Smooth muscle cell (in vitro differentiated cells): ENCODE measurements around the gene SV2C. TPM values are rescaled to one million over a fixed set of nuclear protein-coding genes. Genes with fewer than 3 reads are reported as not detected.

Experiments used
- DNase-seq: peaks from one replicate; lab custom pipeline; 2025; ENCODE audit not compliant: unreplicated experiment; lab: John Stamatoyannopoulos, UW
- H2AFZ ChIP-seq: fragments of 200-600 bp; sonication (generic); 2 replicates; pipeline ENCODE4 v1.6.0; 2016; ENCODE audit warnings: antibody characterized with exemption, low read depth, mild to moderate bottlenecking
- H3F3A ChIP-seq: fragments of 200-600 bp; sonication (generic); 2 replicates; pipeline ENCODE4 v1.6.0; 2017; ENCODE audit warnings: antibody characterized with exemption, low read depth
- H3K27ac ChIP-seq: fragments of 200-600 bp; sonication (generic); 2 replicates; pipeline ENCODE4 v1.5.1; 2016; ENCODE audit warnings: low read depth, mild to moderate bottlenecking
- H3K27me3 ChIP-seq: fragments of 200-600 bp; sonication (generic); 2 replicates; pipeline ENCODE4 v1.6.1; 2016; ENCODE audit warnings: low read depth, mild to moderate bottlenecking
- H3K36me3 ChIP-seq: fragments of 200-600 bp; sonication (generic); 2 replicates; pipeline ENCODE4 v1.5.1; 2016; ENCODE audit warnings: low read depth
- H3K4me1 ChIP-seq: fragments of 200-600 bp; sonication (generic); 2 replicates; pipeline ENCODE4 v1.5.1; 2016; ENCODE audit warnings: low read depth
- H3K4me2 ChIP-seq: fragments of 200-600 bp; sonication (generic); 2 replicates; pipeline ENCODE4 v1.6.0; 2016; ENCODE audit warnings: mild to moderate bottlenecking
- H3K4me3 ChIP-seq: fragments of 200-600 bp; sonication (generic); 2 replicates; pipeline ENCODE4 v1.5.1; 2016; ENCODE audit warnings: mild to moderate bottlenecking
- H3K79me2 ChIP-seq: fragments of 200-600 bp; sonication (generic); 2 replicates; pipeline ENCODE4 v1.6.0; 2016; ENCODE audit warnings: low read depth, mild to moderate bottlenecking
- H3K9ac ChIP-seq: fragments of 200-600 bp; sonication (generic); 2 replicates; pipeline ENCODE4 v1.6.0; 2016; ENCODE audit warnings: low read depth
- H3K9me3 ChIP-seq: fragments of 200-600 bp; sonication (generic); replicated peaks from 2 replicates; pipeline ENCODE4 v1.5.1; 2016; ENCODE audit warnings: low read depth
- H4K20me1 ChIP-seq: fragments of 200-600 bp; sonication (generic); 2 replicates; pipeline ENCODE4 v1.6.0; 2016; ENCODE audit warnings: low read depth
- WGBS: methylation state at CpG from one replicate; pipeline ENCODE4 v1.1.7; 2016; ENCODE audit warnings: low lambda C conversion rate; 5-methylcytosine and 5-hydroxymethylcytosine counted together
- polyA plus RNA-seq: library from polyadenylated mRNA; unstranded; fragments of >200 nt; fragmentation: Nextera tagmentation; extraction: Ambion mirVana; gene quantifications from 2 replicates; pipeline ENCODE4 v1.2.1, GENCODE V29; 2016
- total RNA-seq: library from RNA; depleted of rRNA; stranded (reverse); fragments of >200 nt; gene quantifications from 2 replicates; pipeline ENCODE4 v1.2.3, GENCODE V29; 2014
- TF ChIP-seq, protein P1 (sequence below): fragments of 200-600 bp; sonication (generic); IDR thresholded peaks from 2 replicates; pipeline ENCODE4 v1.5.1; 2017; ENCODE audit warnings: borderline replicate concordance, mild to moderate bottlenecking, antibody characterized with exemption; ENCODE audit not compliant: insufficient read depth, poor library complexity, severe bottlenecking

Gene SV2C
- total and polyA plus RNA-seq, 2 experiments from 2014 or later = not detected

DNA sequence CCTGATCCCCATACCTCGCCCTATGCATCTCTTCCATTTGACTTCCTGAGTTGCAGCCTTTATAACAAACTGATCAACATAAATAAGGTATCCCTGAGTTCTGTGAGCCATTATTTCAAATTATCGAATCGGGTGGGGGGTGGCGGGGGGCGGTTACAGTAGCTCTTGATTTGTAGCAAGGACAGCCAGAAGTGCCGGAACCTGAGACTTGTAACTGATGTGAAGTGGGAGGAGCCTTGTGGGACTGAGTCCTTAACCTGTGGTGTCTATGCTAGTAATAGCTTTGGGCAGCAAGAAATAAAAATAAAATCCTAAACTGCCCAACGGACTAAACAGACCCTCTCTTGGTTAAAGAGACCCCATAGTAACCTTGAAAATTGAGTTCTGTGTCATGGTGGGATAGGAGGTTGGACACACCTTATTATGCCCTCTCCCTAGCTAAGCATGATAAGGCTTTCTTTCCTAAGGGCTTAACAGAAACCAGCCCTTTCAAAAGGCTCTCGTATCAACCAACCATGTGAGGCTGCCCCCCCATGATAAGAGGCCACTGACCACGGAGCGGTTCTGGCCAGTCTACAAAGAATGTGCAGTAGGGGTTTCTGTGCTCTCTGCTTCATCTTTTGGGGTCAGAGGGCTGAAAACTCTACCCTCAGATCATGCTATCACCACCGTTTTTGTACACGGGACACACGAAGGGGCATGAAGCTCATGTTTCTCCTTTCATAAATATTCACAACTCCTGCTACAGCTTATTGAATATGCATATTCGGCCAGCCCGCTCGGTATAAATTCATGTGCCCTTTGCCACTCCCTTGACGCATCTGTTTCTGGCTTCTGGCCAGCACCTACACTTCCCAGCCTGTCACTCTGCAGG, 280.4 kb downstream of the SV2C start:
- Histone ChIP-seq H3F3A (no peaks in the 10 kb centered on the region), H2AFZ (no peak overlapping the region), H3K27ac (no peak overlapping the region), H3K9ac (no peak overlapping the region), H3K36me3 (no peaks in the 10 kb centered on the region), H3K9me3 (no peaks in the 10 kb centered on the region), H3K4me3 (no peak overlapping the region), H3K4me2 (no peak overlapping the region), H3K4me1 (no peaks in the 10 kb centered on the region), H3K79me2 (no peaks in the 10 kb centered on the region), H3K27me3 (no peaks in the 10 kb centered on the region), H4K20me1 (no peaks in the 10 kb centered on the region)
- WGBS = 80% methylated on average over 17 of the region's 17 CpGs
- no peak for DNase-seq
- TF ChIP-seq, protein P1, sequence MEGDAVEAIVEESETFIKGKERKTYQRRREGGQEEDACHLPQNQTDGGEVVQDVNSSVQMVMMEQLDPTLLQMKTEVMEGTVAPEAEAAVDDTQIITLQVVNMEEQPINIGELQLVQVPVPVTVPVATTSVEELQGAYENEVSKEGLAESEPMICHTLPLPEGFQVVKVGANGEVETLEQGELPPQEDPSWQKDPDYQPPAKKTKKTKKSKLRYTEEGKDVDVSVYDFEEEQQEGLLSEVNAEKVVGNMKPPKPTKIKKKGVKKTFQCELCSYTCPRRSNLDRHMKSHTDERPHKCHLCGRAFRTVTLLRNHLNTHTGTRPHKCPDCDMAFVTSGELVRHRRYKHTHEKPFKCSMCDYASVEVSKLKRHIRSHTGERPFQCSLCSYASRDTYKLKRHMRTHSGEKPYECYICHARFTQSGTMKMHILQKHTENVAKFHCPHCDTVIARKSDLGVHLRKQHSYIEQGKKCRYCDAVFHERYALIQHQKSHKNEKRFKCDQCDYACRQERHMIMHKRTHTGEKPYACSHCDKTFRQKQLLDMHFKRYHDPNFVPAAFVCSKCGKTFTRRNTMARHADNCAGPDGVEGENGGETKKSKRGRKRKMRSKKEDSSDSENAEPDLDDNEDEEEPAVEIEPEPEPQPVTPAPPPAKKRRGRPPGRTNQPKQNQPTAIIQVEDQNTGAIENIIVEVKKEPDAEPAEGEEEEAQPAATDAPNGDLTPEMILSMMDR = no peak

DNA sequence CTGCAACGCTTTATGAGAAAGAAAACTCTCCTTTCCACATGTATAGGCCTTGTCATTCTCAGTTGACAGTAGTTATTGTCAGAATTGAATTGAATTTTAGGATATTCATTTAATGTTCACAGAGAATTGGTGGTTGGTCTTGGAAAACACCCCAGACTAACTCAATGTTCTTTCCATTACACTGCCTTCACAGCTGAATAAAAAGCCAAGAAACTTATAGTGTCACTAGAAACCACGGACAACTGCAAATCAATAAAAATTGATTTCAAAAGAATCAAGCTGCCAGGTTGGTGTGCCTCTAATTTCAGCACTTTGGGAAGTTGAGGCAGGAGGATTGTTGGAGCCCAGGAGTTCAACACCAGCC, 281.0 kb downstream of the SV2C start:
- Histone ChIP-seq H2AFZ (no peak overlapping the region), H3F3A (no peaks in the 10 kb centered on the region), H3K4me1 (no peaks in the 10 kb centered on the region), H4K20me1 (no peaks in the 10 kb centered on the region), H3K27me3 (no peaks in the 10 kb centered on the region), H3K36me3 (no peaks in the 10 kb centered on the region), H3K79me2 (no peaks in the 10 kb centered on the region), H3K4me2 (no peak overlapping the region), H3K4me3 (no peak overlapping the region), H3K9me3 (no peaks in the 10 kb centered on the region), H3K9ac (no peak overlapping the region), H3K27ac (no peak overlapping the region)
- TF ChIP-seq, protein P1 = no peak
- no peak for DNase-seq
- 98% methylated on average over 2 of the region's 2 CpGs for WGBS

DNA sequence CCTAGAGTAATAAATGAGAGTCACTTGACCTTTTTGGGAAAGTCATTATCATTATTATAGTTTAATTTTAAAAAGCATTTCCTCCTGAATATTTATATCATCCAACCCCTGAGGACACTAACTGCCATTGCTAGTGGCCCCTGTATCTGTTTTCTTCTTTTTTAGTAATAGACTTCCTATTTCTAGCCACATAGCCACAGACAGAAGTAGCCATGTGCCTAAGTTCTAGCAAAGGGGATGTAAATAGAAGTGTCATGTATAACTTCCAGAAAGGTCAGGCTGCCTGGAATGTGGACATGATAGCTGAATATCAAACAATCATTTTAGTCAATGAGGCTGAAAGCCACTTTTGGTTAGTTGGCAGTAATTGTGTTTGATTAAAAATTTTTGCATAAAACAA, 282.4 kb downstream of the SV2C start:
- DNase-seq = no peak
- no peaks in the 10 kb centered on the region for H3K36me3 ChIP-seq
- H3K4me2 ChIP-seq = no peak overlapping the region
- H3K79me2 ChIP-seq = no peaks in the 10 kb centered on the region
- TF ChIP-seq, protein P1 = no peak
- no peaks in the 10 kb centered on the region for H3K27me3 ChIP-seq
- H3K27ac ChIP-seq = no peak overlapping the region
- no peaks in the 10 kb centered on the region for H3K9me3 ChIP-seq
- no peaks in the 10 kb centered on the region for H4K20me1 ChIP-seq
- no peak overlapping the region for H2AFZ ChIP-seq
- H3K4me1 ChIP-seq = no peaks in the 10 kb centered on the region
- no peak overlapping the region for H3K4me3 ChIP-seq
- no peaks in the 10 kb centered on the region for H3F3A ChIP-seq
- H3K9ac ChIP-seq = no peak overlapping the region

DNA sequence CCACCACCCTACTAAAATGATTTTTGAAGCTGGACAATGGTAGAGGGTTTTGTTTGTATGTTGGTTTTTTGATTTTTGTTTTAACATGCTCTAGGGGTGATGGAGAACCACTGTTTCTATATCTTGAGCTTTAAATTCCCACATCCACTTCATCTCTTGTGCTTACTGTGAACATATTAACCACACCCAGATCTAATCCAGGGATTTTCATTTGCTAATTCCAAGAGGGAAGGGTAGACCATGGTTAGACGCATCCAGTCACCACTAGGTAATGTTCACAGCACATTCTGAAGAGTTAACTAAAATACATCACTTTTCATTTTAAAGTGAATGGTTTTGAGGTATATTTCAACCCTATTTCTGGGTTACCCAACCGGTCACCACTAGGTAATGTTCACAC, 283.4 kb downstream of the SV2C start:
- H3K27ac ChIP-seq = no peak overlapping the region
- H3K4me1 ChIP-seq = no peaks in the 10 kb centered on the region
- no peaks in the 10 kb centered on the region for H3K9me3 ChIP-seq
- H3K27me3 ChIP-seq = no peaks in the 10 kb centered on the region
- H2AFZ ChIP-seq = no peak overlapping the region
- H3F3A ChIP-seq = peaks cover 6% of the 10 kb centered on the region
- 88% methylated on average over 2 of the region's 2 CpGs for WGBS
- H3K9ac ChIP-seq = no peak overlapping the region
- no peak overlapping the region for H3K4me2 ChIP-seq
- H3K4me3 ChIP-seq = no peak overlapping the region
- H3K79me2 ChIP-seq = no peaks in the 10 kb centered on the region
- H4K20me1 ChIP-seq = no peaks in the 10 kb centered on the region
- DNase-seq = no peak
- TF ChIP-seq, protein P1 = no peak
- H3K36me3 ChIP-seq = no peaks in the 10 kb centered on the region
